IMR-90 (cell line): ENCODE results near the gene CFD. TPM values are rescaled to one million over a fixed set of nuclear protein-coding genes. Genes with fewer than 3 reads are reported as not detected.

Experiments used
- ATAC-seq: fragments of 200-7000 bp; cut with Tn5 transposase; 2 replicates; pipeline ENCODE4 v1.9.1; 2020; ENCODE audit warnings: low read depth, mild to moderate bottlenecking, moderate library complexity
- BruUV-seq: library from RNA; stranded (reverse); fragments of 400-500 nt; replicated peaks from 2 replicates; lab custom pipeline; 2021; lab: Mats Ljungman, UMichigan
- CTCF ChIA-PET: fragments of 300-600 bp; formaldehyde crosslinking; extraction: SDS; loops from one replicate; lab custom pipeline; 2021; ENCODE audit warnings: antibody characterized with exemption; lab: Yijun Ruan, JAX
- POLR2A ChIA-PET: fragments of 300-600 bp; sonication (Branson Sonifier 250); formaldehyde crosslinking; loops from one replicate; lab custom pipeline; 2022; ENCODE audit warnings: antibody characterized with exemption; ENCODE audit not compliant: unreplicated experiment; lab: Charles Lee
- DNase-seq: peaks from one replicate; pipeline ENCODE4 v3.0.0; 2013
- H2AFZ ChIP-seq: replicated peaks from 2 replicates; pipeline ENCODE3; 2013; ENCODE audit warnings: low read length, mild to moderate bottlenecking; ENCODE audit not compliant: poor library complexity
- H2AK5ac ChIP-seq: 2 replicates; pipeline ENCODE4 v1.6.1; 2013; ENCODE audit warnings: low read depth, low read length, inconsistent platforms
- H2AK9ac ChIP-seq: replicated peaks from 2 replicates; pipeline ENCODE3; 2013; ENCODE audit warnings: mild to moderate bottlenecking, low read depth, low read length, moderate library complexity; ENCODE audit not compliant: poor library complexity
- H2BK120ac ChIP-seq: 2 replicates; pipeline ENCODE4 v1.6.1; 2013; ENCODE audit warnings: low read depth, low read length, inconsistent platforms
- H2BK15ac ChIP-seq: 3 replicates; pipeline ENCODE4 v1.6.1; 2013; ENCODE audit warnings: low read depth, low read length, inconsistent platforms
- H2BK20ac ChIP-seq: 2 replicates; pipeline ENCODE4 v1.6.1; 2013; ENCODE audit warnings: low read depth, mild to moderate bottlenecking, inconsistent platforms, low read length, moderate library complexity
- H2BK5ac ChIP-seq: 2 replicates; pipeline ENCODE4 v1.6.1; 2013; ENCODE audit warnings: mild to moderate bottlenecking, low read depth, low read length, inconsistent platforms; ENCODE audit not compliant: poor library complexity, severe bottlenecking
- H3K14ac ChIP-seq: replicated peaks from 2 replicates; pipeline ENCODE4 v1.6.1; 2013; ENCODE audit warnings: low read depth, low read length, inconsistent platforms
- H3K18ac ChIP-seq: 2 replicates; pipeline ENCODE4 v1.6.1; 2013; ENCODE audit warnings: low read depth, low read length, control low read depth
- H3K23ac ChIP-seq: 2 replicates; pipeline ENCODE4 v1.6.1; 2013; ENCODE audit warnings: low read depth, low read length, inconsistent platforms
- H3K27ac ChIP-seq: 2 replicates; pipeline ENCODE4 v1.5.1; 2013; ENCODE audit warnings: mild to moderate bottlenecking, control low read depth, low read length; ENCODE audit not compliant: insufficient read depth
- H3K27me3 ChIP-seq: 2 replicates; pipeline ENCODE4 v1.6.1; 2013; ENCODE audit warnings: low read length; ENCODE audit not compliant: control insufficient read depth, insufficient read depth
- H3K36me3 ChIP-seq: 2 replicates; pipeline ENCODE4 v1.6.1; 2013; ENCODE audit warnings: low read length, mixed read lengths; ENCODE audit not compliant: control insufficient read depth, insufficient read depth
- H3K4ac ChIP-seq: 2 replicates; pipeline ENCODE4 v1.6.1; 2013; ENCODE audit warnings: low read depth, low read length, inconsistent platforms
- H3K4me1 ChIP-seq: 2 replicates; pipeline ENCODE4 v1.6.1; 2013; ENCODE audit warnings: low read length, mixed read lengths; ENCODE audit not compliant: control insufficient read depth, insufficient read depth
- H3K4me2 ChIP-seq: 2 replicates; pipeline ENCODE4 v1.6.1; 2013; ENCODE audit warnings: low read depth, mild to moderate bottlenecking, control low read depth, low read length, moderate library complexity
- H3K4me3 ChIP-seq: 2 replicates; pipeline ENCODE4 v1.5.1; 2013; ENCODE audit warnings: low read depth, mild to moderate bottlenecking, control low read depth, low read length, moderate library complexity; ENCODE audit not compliant: insufficient read depth
- H3K56ac ChIP-seq: 2 replicates; pipeline ENCODE4 v1.6.1; 2013; ENCODE audit warnings: low read length, inconsistent platforms; ENCODE audit not compliant: insufficient read depth; ENCODE audit errors: extremely low read depth
- H3K79me1 ChIP-seq, 2 experiments: 2 replicates each; pipeline ENCODE4 v1.6.1; 2013; ENCODE audit warnings: low read length in 2 of 2, inconsistent platforms in 1 of 2, low read depth in 1 of 2
- H3K9ac ChIP-seq: 2 replicates; pipeline ENCODE4 v1.6.1; 2013; ENCODE audit warnings: low read depth, low read length, control low read depth
- H3K9me1 ChIP-seq: 2 replicates; pipeline ENCODE4 v1.6.1; 2013; ENCODE audit warnings: low read length, inconsistent platforms; ENCODE audit not compliant: insufficient read depth
- H3K9me3 ChIP-seq: 2 replicates; pipeline ENCODE4 v1.6.1; 2013; ENCODE audit warnings: low read length; ENCODE audit not compliant: control insufficient read depth, insufficient read depth
- H4K20me1 ChIP-seq: 2 replicates; pipeline ENCODE4 v1.6.1; 2013; ENCODE audit warnings: low read length, inconsistent platforms; ENCODE audit not compliant: insufficient read depth
- H4K5ac ChIP-seq: 2 replicates; pipeline ENCODE4 v1.6.1; 2013; ENCODE audit warnings: mild to moderate bottlenecking, low read depth, low read length, control low read depth
- H4K8ac ChIP-seq, 2 experiments: 2 replicates each; pipeline ENCODE4 v1.6.1; 2013; ENCODE audit warnings: low read depth in 2 of 2, low read length in 2 of 2, control low read depth in 1 of 2, inconsistent platforms in 1 of 2
- H4K91ac ChIP-seq: 2 replicates; pipeline ENCODE4 v1.6.1; 2013; ENCODE audit warnings: low read depth, low read length, inconsistent platforms; ENCODE audit not compliant: insufficient read depth
- BHLHE40 ChIP-seq: fragments of 150-350 bp; IDR thresholded peaks from 2 replicates; pipeline ENCODE4 v1.6.1; 2016; ENCODE audit warnings: mild to moderate bottlenecking, low read depth, low read length
- CEBPB ChIP-seq: IDR thresholded peaks from 2 replicates; pipeline ENCODE4 v1.6.1; 2012; ENCODE audit warnings: low read depth, low read length, improper control_type of control experiment
- CHD1 ChIP-seq: IDR thresholded peaks from 2 replicates; pipeline ENCODE4 v1.6.1; 2012; ENCODE audit warnings: low read depth, low read length, improper control_type of control experiment
- MAZ ChIP-seq: IDR thresholded peaks from 2 replicates; pipeline ENCODE4 v1.6.1; 2012; ENCODE audit warnings: low read depth, mild to moderate bottlenecking, low read length, improper control_type of control experiment, moderate library complexity, borderline replicate concordance
- NFE2L2 ChIP-seq: fragments of 150-350 bp; IDR thresholded peaks from 2 replicates; pipeline ENCODE4 v1.6.1; 2016; ENCODE audit warnings: low read depth, mild to moderate bottlenecking, low read length
- RAD21 ChIP-seq: IDR thresholded peaks from 2 replicates; pipeline ENCODE4 v1.6.1; 2012; ENCODE audit warnings: low read length, improper control_type of control experiment
- RCOR1 ChIP-seq: IDR thresholded peaks from 2 replicates; pipeline ENCODE4 v1.6.1; 2012; ENCODE audit warnings: mild to moderate bottlenecking, low read length, improper control_type of control experiment; ENCODE audit not compliant: insufficient replicate concordance
- SMC3 ChIP-seq: fragments of 150-350 bp; IDR thresholded peaks from 2 replicates; pipeline ENCODE4 v1.6.1; 2016; ENCODE audit warnings: low read depth, mild to moderate bottlenecking, antibody characterized with exemption, low read length, moderate library complexity
- WGBS, 2 experiments: methylation state at CpG; one replicate each; pipeline versions ENCODE4 v1.1.5 to v1.1.7; 2013; ENCODE audit warnings: missing lambda C conversion rate in 2 of 2; ENCODE audit not compliant: insufficient read length in 1 of 2; ENCODE audit errors: extremely low coverage in 2 of 2; 5-methylcytosine and 5-hydroxymethylcytosine counted together
- dilution Hi-C: fragments of 300-500 bp; cut with HindIII; formaldehyde crosslinking; loops from one replicate; pipeline ENCODE4 v1.14.3; 2018; ENCODE audit warnings: low sequenced_read_pairs; ENCODE audit not compliant: unreplicated experiment
- in situ Hi-C: fragments of 300-500 bp; cut with MboI; formaldehyde crosslinking; loops from 3 replicates; pipeline ENCODE4 v1.14.3; 2019; ENCODE audit warnings: low sequenced_read_pairs, inconsistent platforms, mixed read lengths
- intact Hi-C: fragments of 100-400 bp; cut with micrococcal nuclease; formaldehyde crosslinking; loops from 2 replicates; pipeline ENCODE4 v1.10.0; 2022
- polyA plus RNA-seq, 3 experiments: library from polyadenylated mRNA; depleted of rRNA; stranded (reverse); fragments of >200 nt; gene quantifications; 2 replicates each; pipeline ENCODE4 v1.2.3, GENCODE V29; 2012; ENCODE audit warnings: low replicate concordance in 1 of 3
- total RNA-seq: library from RNA; depleted of rRNA; stranded (reverse); fragments of >200 nt; gene quantifications from 2 replicates; pipeline ENCODE4 v1.2.3, GENCODE V29; 2012

Gene CFD
- total and polyA plus RNA-seq, 2 of the 4 experiments (the other 2 are of a cell fraction) = 1.4 to 2.8 TPM

GRCh38 chr19:911197-912033 is 52.0 kb downstream of the CFD start (continued):
- TF ChIP-seq NFE2L2 (no peak), RAD21 (no peak)

- Histone ChIP-seq H3K18ac (peak overlapping the region; percentile 93), H3K27me3 (peaks cover 4% of the 10 kb centered on the region), H3K9ac (peak overlapping the region; percentile 100), H2AK5ac (peak overlapping the region; percentile 94), H4K20me1 (peaks cover 33% of the 10 kb centered on the region), H2BK20ac (no peak overlapping the region), H3K14ac (peak overlapping the region; percentile 85; the same call in 1 of the 2 replicates), H3K4me3 (peak overlapping the region; percentile 100), H2AK9ac (peak overlapping the region; percentile 90), H3K4me2 (peak overlapping the region; percentile 86), H3K27ac (peak overlapping the region; percentile 98), H4K5ac (peak overlapping the region; percentile 86; the same call in 1 of the 2 replicates), H3K36me3 (0 out of 2 replicates have a peak, but pooled peaks cover 1% of the 10 kb centered on the region), H2BK120ac (no peak overlapping the region), H3K9me1 (no peaks in the 10 kb centered on the region), H2BK5ac (peak overlapping the region; percentile 84), H3K4me1 (peaks cover 8% of the 10 kb centered on the region), H3K79me1 (peaks cover 4 to 40% of the 10 kb centered on the region in 2 experiments; a peak in 3 of 4 replicates), H4K91ac (peak overlapping the region; percentile 66; the same call in 1 of the 2 replicates), H4K8ac (peak overlapping the region; percentile 47 to 88; a peak in 3 of 4 replicates), H3K56ac (no peak overlapping the region; the same call in 1 of the 2 replicates), H2AFZ (peak overlapping the region; percentile 90), H3K9me3 (no peaks in the 10 kb centered on the region), H3K4ac (peak overlapping the region; percentile 86), H2BK15ac (no peak overlapping the region), H3K23ac (no peak overlapping the region)
- no peak for TF ChIP-seq SMC3
- TF ChIP-seq RCOR1 = no peak
- TF ChIP-seq MAZ = no peak; the same call in 1 of the 2 replicates
- no peak for TF ChIP-seq CEBPB
- TF ChIP-seq BHLHE40 = no peak
- no peak for TF ChIP-seq CHD1
- no peak for TF ChIP-seq NFE2L2
- peak; percentile 55 for ATAC-seq
- intact Hi-C loops = loop anchor here (5.0 kb wide), 2 partner anchors 45 to 250 kb away; partner anchors contain the start of gene RNF126
- ChIA-PET POLR2A (no interaction called here), CTCF (no interaction called here)
- DNase-seq = no peak
- whole genome bisulfite sequencing, 2 experiments = no CpG with 5 or more reads among the region's 69 CpGs
- dilution Hi-C loops = no loop called here
- no TSS peak for BruUV-seq
- in situ Hi-C loops = no loop called here
Measured at GRCh38 chr19:912181-913079, 53.0 kb downstream of the CFD start.
